ENCODE measurements around the gene MYO1C.
"Not testable (repeated sequence)": the region's sequence is repeated elsewhere in the genome, so short reads cannot be mapped to it uniquely, and the experiment has no call there.

The MYO1C gene

GRCh38 chr17:1452836-1453235, 39.6 kb downstream of the MYO1C start:
- Histone ChIP-seq H3K36me3 (ENCODE audit: control insufficient read depth in 2 of 2, insufficient read depth in 2 of 2, low read length in 2 of 2) (peaks cover 3 to 6% of the 10 kb centered on the region in 2 donors), H3K9me3 (ENCODE audit: control insufficient read depth in 2 of 2, low read length in 2 of 2) (no peaks in the 10 kb centered on the region), H3K27me3 (ENCODE audit: control insufficient read depth in 2 of 2, insufficient read depth in 2 of 2, low read length in 2 of 2) (no peaks in the 10 kb centered on the region), H3K9ac (ENCODE audit: low read depth in 1 of 2, low read length in 2 of 2) (no peak overlapping the region), H3K4me3 (ENCODE audit: low read length in 2 of 2) (no peak overlapping the region), H3K4me1 (ENCODE audit: control insufficient read depth in 2 of 2, insufficient read depth in 2 of 2, low read length in 2 of 2) (peaks cover 18 to 42% of the 10 kb centered on the region in 2 donors), H3K27ac (ENCODE audit: low read depth in 2 of 2, low read length in 2 of 2) (peak overlapping the region in 1 of 2 donors; percentile 36)

DNA sequence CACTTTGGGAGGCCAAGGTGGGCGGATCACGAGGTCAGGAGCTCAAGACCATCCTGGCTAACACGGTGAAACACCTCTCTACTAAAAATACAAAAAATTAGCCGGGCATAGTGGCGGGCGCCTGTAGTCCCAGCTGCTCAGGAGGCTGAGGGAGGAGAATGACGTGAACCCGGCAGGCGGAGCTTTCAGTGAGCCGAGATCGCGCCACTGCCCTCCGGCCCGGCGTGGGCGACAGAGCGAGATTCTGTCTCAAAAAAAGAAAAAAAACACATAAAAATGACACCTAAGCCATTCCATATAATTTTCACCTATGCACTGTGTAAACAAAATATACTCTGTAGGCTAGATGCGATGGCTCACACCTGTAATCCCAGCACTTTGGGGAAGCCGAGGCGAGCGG, 42.2 kb downstream of the MYO1C start:
- not testable (repeated sequence) for H3K27me3 ChIP-seq (ENCODE audit: control insufficient read depth in 2 of 2, insufficient read depth in 2 of 2, low read length in 2 of 2); H3K9ac ChIP-seq (ENCODE audit: low read depth in 1 of 2, low read length in 2 of 2); H3K9me3 ChIP-seq (ENCODE audit: control insufficient read depth in 2 of 2, low read length in 2 of 2); H3K36me3 ChIP-seq (ENCODE audit: control insufficient read depth in 2 of 2, insufficient read depth in 2 of 2, low read length in 2 of 2); H3K4me3 ChIP-seq (ENCODE audit: low read length in 2 of 2)
- H3K27ac ChIP-seq (ENCODE audit: low read depth in 2 of 2, low read length in 2 of 2): peak overlapping the region in 1 of 2 donors; percentile 44
- H3K4me1 ChIP-seq (ENCODE audit: control insufficient read depth in 2 of 2, insufficient read depth in 2 of 2, low read length in 2 of 2): peaks cover 18 to 46% of the 10 kb centered on the region in 2 donors

DNA sequence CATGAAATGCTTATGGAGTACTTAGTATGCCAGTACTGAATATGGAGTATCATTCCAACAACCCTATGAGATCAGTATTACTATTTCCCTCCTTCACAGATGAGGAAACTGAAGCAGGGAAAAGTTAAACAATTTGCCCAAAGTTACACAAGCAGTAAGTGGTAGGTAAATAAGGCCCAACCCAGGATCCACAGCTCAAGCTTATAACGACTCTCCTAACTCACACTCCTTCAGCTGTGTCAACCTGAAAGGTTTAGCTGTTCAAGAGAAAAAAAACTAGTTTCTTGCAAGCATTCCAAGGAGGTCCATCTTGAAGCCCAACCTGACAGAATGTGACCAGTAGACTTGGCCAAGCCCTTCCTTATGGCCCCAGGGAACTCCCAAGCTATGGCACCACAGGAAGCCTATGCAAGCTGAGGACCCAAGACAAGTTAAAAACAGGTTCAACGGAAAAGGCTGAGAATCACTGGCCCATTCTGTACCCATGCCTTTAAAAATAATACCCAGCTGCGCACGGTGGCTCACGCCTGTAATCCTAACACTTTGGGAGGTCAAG, 43.0 kb downstream of the MYO1C start:
- Histone ChIP-seq H3K27me3 (ENCODE audit: control insufficient read depth in 2 of 2, insufficient read depth in 2 of 2, low read length in 2 of 2) (no peaks in the 10 kb centered on the region), H3K27ac (ENCODE audit: low read depth in 2 of 2, low read length in 2 of 2) (peak overlapping the region; percentile 44 to 45), H3K9ac (ENCODE audit: low read depth in 1 of 2, low read length in 2 of 2) (no peak overlapping the region), H3K4me3 (ENCODE audit: low read length in 2 of 2) (no peak overlapping the region), H3K36me3 (ENCODE audit: control insufficient read depth in 2 of 2, insufficient read depth in 2 of 2, low read length in 2 of 2) (peaks cover 5 to 9% of the 10 kb centered on the region in 2 donors), H3K9me3 (ENCODE audit: control insufficient read depth in 2 of 2, low read length in 2 of 2) (no peaks in the 10 kb centered on the region), H3K4me1 (ENCODE audit: control insufficient read depth in 2 of 2, insufficient read depth in 2 of 2, low read length in 2 of 2) (peaks cover 12 to 40% of the 10 kb centered on the region in 2 donors)

GRCh38 chr17:1447052-1447451, 45.4 kb downstream of the MYO1C start:
- H3K36me3 ChIP-seq (ENCODE audit: control insufficient read depth in 2 of 2, insufficient read depth in 2 of 2, low read length in 2 of 2): peaks cover 5 to 9% of the 10 kb centered on the region in 2 donors
- H3K9ac ChIP-seq (ENCODE audit: low read depth in 1 of 2, low read length in 2 of 2): no peak overlapping the region
- H3K27ac ChIP-seq (ENCODE audit: low read depth in 2 of 2, low read length in 2 of 2): no peak overlapping the region
- H3K4me3 ChIP-seq (ENCODE audit: low read length in 2 of 2): peak overlapping the region in 1 of 2 donors; percentile 7
- no peaks in the 10 kb centered on the region for H3K27me3 ChIP-seq (ENCODE audit: control insufficient read depth in 2 of 2, insufficient read depth in 2 of 2, low read length in 2 of 2)
- no peaks in the 10 kb centered on the region for H3K9me3 ChIP-seq (ENCODE audit: control insufficient read depth in 2 of 2, low read length in 2 of 2)
- H3K4me1 ChIP-seq (ENCODE audit: control insufficient read depth in 2 of 2, insufficient read depth in 2 of 2, low read length in 2 of 2): peaks cover 7 to 22% of the 10 kb centered on the region in 2 donors

DNA sequence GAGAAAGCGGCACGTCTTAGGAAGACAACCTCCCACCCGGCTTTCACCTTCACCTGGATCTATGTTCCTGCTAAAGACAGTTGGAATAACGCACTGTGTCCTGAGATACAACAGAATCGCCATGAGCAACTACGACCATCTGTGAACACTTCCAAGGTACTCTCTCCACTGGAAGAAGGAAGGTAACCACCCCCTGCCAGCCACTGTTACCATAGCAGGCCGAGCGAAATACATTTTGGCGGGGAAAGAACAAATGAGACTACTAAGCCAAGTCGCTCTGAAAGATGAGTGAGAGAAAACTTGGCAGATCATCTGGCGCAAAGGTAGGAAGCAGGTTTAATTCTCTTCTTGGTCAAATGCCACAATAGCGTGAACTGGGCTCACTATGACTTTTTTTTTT, 46.3 kb downstream of the MYO1C start:
- peaks cover 7 to 22% of the 10 kb centered on the region in 2 donors for H3K4me1 ChIP-seq (ENCODE audit: control insufficient read depth in 2 of 2, insufficient read depth in 2 of 2, low read length in 2 of 2)

DNA sequence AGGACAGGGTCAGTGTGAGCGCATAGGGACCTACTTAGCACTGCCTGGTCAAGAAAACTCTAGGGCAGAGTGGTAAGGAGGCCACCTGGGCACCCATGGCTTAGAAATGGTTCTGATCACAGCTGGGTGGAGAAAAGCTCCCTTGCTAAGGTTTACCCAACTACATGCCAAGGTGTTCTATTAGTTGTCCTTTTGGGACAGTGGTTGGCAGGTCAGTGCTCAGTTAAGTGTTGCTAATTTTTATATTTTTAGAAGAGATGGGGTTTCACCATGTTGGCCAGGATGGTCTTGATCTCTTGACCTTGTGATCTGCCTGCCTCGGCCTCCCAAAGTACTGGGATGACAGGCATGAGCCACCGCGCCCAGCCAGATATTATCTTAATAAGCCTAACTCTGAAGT, 46.8 kb downstream of the MYO1C start:
- H3K9me3 ChIP-seq (ENCODE audit: control insufficient read depth in 2 of 2, low read length in 2 of 2); H3K27me3 ChIP-seq (ENCODE audit: control insufficient read depth in 2 of 2, insufficient read depth in 2 of 2, low read length in 2 of 2); H3K9ac ChIP-seq (ENCODE audit: low read depth in 1 of 2, low read length in 2 of 2); H3K4me3 ChIP-seq (ENCODE audit: low read length in 2 of 2); H3K36me3 ChIP-seq (ENCODE audit: control insufficient read depth in 2 of 2, insufficient read depth in 2 of 2, low read length in 2 of 2); H3K27ac ChIP-seq (ENCODE audit: low read depth in 2 of 2, low read length in 2 of 2): not testable (repeated sequence)
- H3K4me1 ChIP-seq (ENCODE audit: control insufficient read depth in 2 of 2, insufficient read depth in 2 of 2, low read length in 2 of 2): peaks cover 7 to 22% of the 10 kb centered on the region in 2 donors

More for the DNA sequence above, 46.3 kb downstream of the MYO1C start:
- Histone ChIP-seq H3K9me3 (ENCODE audit: control insufficient read depth in 2 of 2, low read length in 2 of 2) (no peaks in the 10 kb centered on the region), H3K27me3 (ENCODE audit: control insufficient read depth in 2 of 2, insufficient read depth in 2 of 2, low read length in 2 of 2) (no peaks in the 10 kb centered on the region), H3K27ac (ENCODE audit: low read depth in 2 of 2, low read length in 2 of 2) (no peak overlapping the region), H3K4me3 (ENCODE audit: low read length in 2 of 2) (no peak overlapping the region), H3K36me3 (ENCODE audit: control insufficient read depth in 2 of 2, insufficient read depth in 2 of 2, low read length in 2 of 2) (peaks cover 2 to 6% of the 10 kb centered on the region in 2 donors), H3K9ac (ENCODE audit: low read depth in 1 of 2, low read length in 2 of 2) (no peak overlapping the region)

DNA sequence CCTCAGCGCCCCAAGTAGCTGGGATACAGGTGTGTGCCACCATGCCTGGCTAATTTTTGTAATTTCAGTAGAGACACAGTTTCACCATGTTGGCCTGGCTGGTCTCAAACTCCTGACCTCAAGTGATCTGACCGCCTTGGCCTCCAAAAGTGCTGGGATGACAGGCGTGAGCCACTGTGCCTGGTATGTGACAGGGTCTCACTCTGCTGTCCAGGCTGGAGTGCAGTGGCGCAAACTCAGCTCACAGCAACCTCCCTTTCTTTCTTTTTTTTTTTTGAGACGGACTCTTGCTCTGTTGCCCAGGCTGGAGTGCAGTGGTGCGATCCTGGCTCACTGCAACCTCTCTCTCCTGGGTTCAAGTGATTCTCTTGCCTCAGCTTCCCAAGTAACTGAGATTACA, 49.8 kb downstream of the MYO1C start:
- not testable (repeated sequence) for H3K36me3 ChIP-seq (ENCODE audit: control insufficient read depth in 2 of 2, insufficient read depth in 2 of 2, low read length in 2 of 2); H3K9me3 ChIP-seq (ENCODE audit: control insufficient read depth in 2 of 2, low read length in 2 of 2); H3K4me1 ChIP-seq (ENCODE audit: control insufficient read depth in 2 of 2, insufficient read depth in 2 of 2, low read length in 2 of 2); H3K9ac ChIP-seq (ENCODE audit: low read depth in 1 of 2, low read length in 2 of 2); H3K27ac ChIP-seq (ENCODE audit: low read depth in 2 of 2, low read length in 2 of 2); H3K27me3 ChIP-seq (ENCODE audit: control insufficient read depth in 2 of 2, insufficient read depth in 2 of 2, low read length in 2 of 2); H3K4me3 ChIP-seq (ENCODE audit: low read length in 2 of 2)

GRCh38 chr17:1442187-1442586, 50.3 kb downstream of the MYO1C start:
- H3K9ac ChIP-seq (ENCODE audit: low read depth in 1 of 2, low read length in 2 of 2): no peak overlapping the region
- H3K9me3 ChIP-seq (ENCODE audit: control insufficient read depth in 2 of 2, low read length in 2 of 2): no peaks in the 10 kb centered on the region
- H3K4me3 ChIP-seq (ENCODE audit: low read length in 2 of 2): no peak overlapping the region
- no peak overlapping the region for H3K27ac ChIP-seq (ENCODE audit: low read depth in 2 of 2, low read length in 2 of 2)
- H3K36me3 ChIP-seq (ENCODE audit: control insufficient read depth in 2 of 2, insufficient read depth in 2 of 2, low read length in 2 of 2): peaks cover 8 to 9% of the 10 kb centered on the region in 2 donors
- H3K4me1 ChIP-seq (ENCODE audit: control insufficient read depth in 2 of 2, insufficient read depth in 2 of 2, low read length in 2 of 2): peaks cover 3 to 4% of the 10 kb centered on the region in 2 donors
- H3K27me3 ChIP-seq (ENCODE audit: control insufficient read depth in 2 of 2, insufficient read depth in 2 of 2, low read length in 2 of 2): no peaks in the 10 kb centered on the region

DNA sequence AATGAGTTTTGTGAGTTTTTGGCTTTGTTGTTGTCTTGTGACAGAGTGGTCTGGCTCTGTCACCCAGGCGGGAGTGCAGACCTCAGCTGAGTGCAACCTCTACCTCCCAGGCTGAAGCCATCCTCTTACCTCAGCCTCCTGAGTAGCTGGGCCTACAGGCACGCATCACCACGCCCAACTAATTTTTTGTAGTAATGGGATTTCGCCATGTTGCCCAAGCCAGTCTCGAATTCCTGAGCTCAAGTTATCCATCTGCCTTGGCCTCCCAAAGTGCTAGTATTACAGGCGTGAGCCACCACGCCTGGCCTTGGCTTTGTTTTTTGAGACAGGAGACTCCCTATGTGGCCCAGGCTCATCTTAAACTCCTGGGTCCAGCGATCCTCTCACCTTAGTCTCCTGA, 51.6 kb downstream of the MYO1C start:
- Histone ChIP-seq H3K36me3 (ENCODE audit: control insufficient read depth in 2 of 2, insufficient read depth in 2 of 2, low read length in 2 of 2) (peaks cover 16 to 17% of the 10 kb centered on the region in 2 donors), H3K9ac (ENCODE audit: low read depth in 1 of 2, low read length in 2 of 2) (no peak overlapping the region), H3K27ac (ENCODE audit: low read depth in 2 of 2, low read length in 2 of 2) (no peak overlapping the region), H3K4me3 (ENCODE audit: low read length in 2 of 2) (no peak overlapping the region), H3K9me3 (ENCODE audit: control insufficient read depth in 2 of 2, low read length in 2 of 2) (no peaks in the 10 kb centered on the region), H3K27me3 (ENCODE audit: control insufficient read depth in 2 of 2, insufficient read depth in 2 of 2, low read length in 2 of 2) (no peaks in the 10 kb centered on the region), H3K4me1 (ENCODE audit: control insufficient read depth in 2 of 2, insufficient read depth in 2 of 2, low read length in 2 of 2) (no peaks in the 10 kb centered on the region)

- H3K27ac ChIP-seq (ENCODE audit: low read depth in 2 of 2, low read length in 2 of 2): no peak overlapping the region
- H3K4me3 ChIP-seq (ENCODE audit: low read length in 2 of 2): no peak overlapping the region
- H3K36me3 ChIP-seq (ENCODE audit: control insufficient read depth in 2 of 2, insufficient read depth in 2 of 2, low read length in 2 of 2): peaks cover 30 to 35% of the 10 kb centered on the region in 2 donors
Measured at GRCh38 chr17:1438593-1439083, 53.8 kb downstream of the MYO1C start.

More at GRCh38 chr17:1438593-1439083, 53.8 kb downstream of the MYO1C start:
- H3K27me3 ChIP-seq (ENCODE audit: control insufficient read depth in 2 of 2, insufficient read depth in 2 of 2, low read length in 2 of 2): no peaks in the 10 kb centered on the region
- H3K9ac ChIP-seq (ENCODE audit: low read depth in 1 of 2, low read length in 2 of 2): no peak overlapping the region
- H3K9me3 ChIP-seq (ENCODE audit: control insufficient read depth in 2 of 2, low read length in 2 of 2): no peaks in the 10 kb centered on the region
- H3K4me1 ChIP-seq (ENCODE audit: control insufficient read depth in 2 of 2, insufficient read depth in 2 of 2, low read length in 2 of 2): no peaks in the 10 kb centered on the region

All from mucosa of rectum (tissue), 2 donors.